Effector memory CD4-positive, alpha-beta T cell (primary cell): Measurements from ENCODE around the gene SMYD2.

Experiments
- DNase-seq, 3 donors: peaks; one replicate each; pipeline ENCODE4 v3.0.0-alpha.2; 2020
- H3K27ac ChIP-seq: 2 replicates; pipeline ENCODE4 v1.7.0; 2013; ENCODE audit warnings: mild to moderate bottlenecking, low read length, moderate library complexity; ENCODE audit not compliant: insufficient read depth, poor library complexity, severe bottlenecking
- H3K27me3 ChIP-seq: replicated peaks from 2 replicates; pipeline ENCODE4 v1.7.0; 2013; ENCODE audit warnings: mild to moderate bottlenecking, low read length; ENCODE audit not compliant: insufficient read depth, control insufficient read depth, poor library complexity, severe bottlenecking
- H3K36me3 ChIP-seq: 2 replicates; pipeline ENCODE4 v1.7.0; 2013; ENCODE audit warnings: mild to moderate bottlenecking, low read length, moderate library complexity; ENCODE audit not compliant: control insufficient read depth, insufficient read depth
- H3K4me1 ChIP-seq: 2 replicates; pipeline ENCODE4 v1.7.0; 2013; ENCODE audit warnings: low read length, mild to moderate bottlenecking; ENCODE audit not compliant: control insufficient read depth, insufficient read depth, poor library complexity, severe bottlenecking
- H3K4me3 ChIP-seq: 2 replicates; pipeline ENCODE4 v1.7.0; 2013; ENCODE audit warnings: low read length, low read depth, mild to moderate bottlenecking; ENCODE audit not compliant: insufficient read depth, poor library complexity, severe bottlenecking
- H3K9me3 ChIP-seq: 2 replicates; pipeline ENCODE4 v1.7.0; 2013; ENCODE audit warnings: mild to moderate bottlenecking, low read length, moderate library complexity; ENCODE audit not compliant: control insufficient read depth

SMYD2 gene

DNA sequence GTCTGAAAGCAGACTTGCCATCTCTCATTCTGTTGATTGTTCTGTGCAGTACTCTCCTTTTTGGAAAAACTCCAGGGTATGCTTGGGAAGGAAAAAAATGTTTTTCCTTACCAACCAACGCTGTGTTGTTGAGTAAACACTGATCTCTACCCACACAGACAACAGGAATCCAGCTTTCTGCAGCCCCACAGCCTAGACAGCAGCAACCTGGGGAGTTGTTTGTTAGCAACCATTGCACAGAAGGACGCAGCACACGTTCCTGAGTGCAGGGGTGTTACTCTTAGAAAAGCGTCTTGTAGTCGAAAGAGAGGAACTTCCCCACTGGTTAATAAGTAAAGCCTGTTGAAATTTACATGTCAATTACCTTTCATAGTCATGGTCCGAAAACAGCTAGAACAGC is 56.6 kb downstream of the SMYD2 start:
- H3K27ac ChIP-seq, result no peak overlapping the region
- no peak overlapping the region for H3K4me3 ChIP-seq
- H3K36me3 ChIP-seq, result peaks cover 41% of the 10 kb centered on the region
- H3K27me3 ChIP-seq, result no peaks in the 10 kb centered on the region
- no peaks in the 10 kb centered on the region for H3K4me1 ChIP-seq
- no peaks in the 10 kb centered on the region for H3K9me3 ChIP-seq
- no peak for DNase-seq

DNA sequence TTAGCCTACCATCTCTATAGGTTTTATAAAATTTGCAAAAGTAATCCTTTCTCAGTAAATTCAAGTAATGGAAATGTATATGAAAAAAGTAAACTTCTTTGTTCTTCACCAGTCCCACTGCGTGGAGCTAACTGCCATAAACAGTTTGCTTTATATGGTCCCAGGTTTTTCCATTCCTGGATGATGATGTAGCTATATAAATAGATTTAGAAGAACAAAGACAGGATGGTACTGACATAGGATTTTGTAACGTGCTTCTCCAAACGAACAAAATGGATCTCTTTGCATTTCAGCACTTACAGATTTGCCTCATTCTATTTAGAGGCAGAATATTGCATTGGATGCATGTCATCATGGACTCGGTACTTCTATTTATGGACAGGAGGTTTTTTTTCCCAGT is 57.3 kb downstream of the SMYD2 start:
- no peak overlapping the region for H3K27ac ChIP-seq

DNA sequence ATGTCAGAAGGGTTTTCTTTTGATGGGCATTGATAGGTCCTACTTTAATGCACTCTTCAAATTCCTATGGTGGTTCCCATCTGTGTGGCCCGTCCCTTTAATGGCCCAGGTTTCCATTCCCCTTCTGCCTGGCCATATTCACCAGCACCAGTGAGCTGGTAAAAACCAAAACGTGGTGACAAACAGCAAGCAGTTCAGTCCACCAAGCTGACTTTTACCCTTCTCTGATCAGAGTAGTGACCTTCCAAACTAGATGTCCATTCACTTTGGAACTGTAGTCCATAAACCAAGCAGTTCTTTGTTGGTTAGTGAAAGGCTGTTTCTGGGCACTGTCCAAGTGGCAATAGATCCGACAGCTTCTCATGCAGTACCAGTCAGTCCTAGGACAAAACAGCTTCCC is 60.5 kb downstream of the SMYD2 start:
- H3K27me3 ChIP-seq, result no peaks in the 10 kb centered on the region
- H3K4me3 ChIP-seq, result no peak overlapping the region
- H3K4me1 ChIP-seq, result no peaks in the 10 kb centered on the region
- H3K36me3 ChIP-seq, result peaks cover 25% of the 10 kb centered on the region
- no peak overlapping the region for H3K27ac ChIP-seq
- H3K9me3 ChIP-seq, result no peaks in the 10 kb centered on the region
- DNase-seq, result no peak

More for the DNA sequence above, 57.3 kb downstream of the SMYD2 start:
- Histone ChIP-seq H3K27me3 (no peaks in the 10 kb centered on the region), H3K36me3 (peaks cover 39% of the 10 kb centered on the region), H3K4me1 (no peaks in the 10 kb centered on the region), H3K4me3 (no peak overlapping the region), H3K9me3 (no peaks in the 10 kb centered on the region)
- no peak for DNase-seq

DNA sequence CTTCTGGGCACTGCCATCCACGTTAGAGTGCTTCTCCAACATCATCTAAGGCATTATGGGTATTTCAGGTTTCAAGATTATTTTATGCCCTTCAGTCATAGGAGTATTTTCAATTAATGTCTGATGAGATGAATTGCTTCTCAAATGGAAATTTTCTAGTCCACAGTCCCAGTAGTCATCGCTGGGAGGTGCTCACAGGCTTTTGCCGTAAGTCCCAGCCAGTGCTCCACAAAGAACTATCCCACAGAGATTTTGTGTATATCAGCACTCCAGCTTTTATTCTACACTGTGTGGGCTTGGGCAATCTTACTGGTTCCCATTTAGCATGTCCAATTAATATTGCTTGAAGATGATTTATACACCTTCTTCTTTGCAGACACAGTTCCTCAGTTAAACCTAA is 61.0 kb downstream of the SMYD2 start:
- Histone ChIP-seq H3K27ac (no peak overlapping the region), H3K4me1 (no peaks in the 10 kb centered on the region), H3K36me3 (peaks cover 25% of the 10 kb centered on the region), H3K4me3 (no peak overlapping the region), H3K9me3 (no peaks in the 10 kb centered on the region), H3K27me3 (no peaks in the 10 kb centered on the region)
- no peak for DNase-seq

DNA sequence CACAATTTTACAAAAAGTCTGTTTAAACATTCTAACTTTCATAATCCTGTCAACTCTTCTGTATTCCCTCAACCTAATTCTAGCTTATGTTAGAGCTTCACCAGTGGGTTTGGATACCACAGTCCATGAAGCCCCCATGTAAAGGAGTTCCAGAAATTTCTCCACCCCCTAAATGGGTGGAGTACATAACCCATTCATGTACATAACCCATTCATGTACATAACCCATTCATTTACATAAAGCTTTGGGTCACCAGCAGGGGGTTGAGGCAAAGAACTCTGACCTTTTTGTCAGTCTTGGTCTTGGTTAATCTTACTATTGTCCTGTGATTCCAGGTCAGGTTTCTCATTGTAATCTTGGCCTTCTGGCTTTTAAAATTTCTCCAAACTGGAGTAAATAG is 61.6 kb downstream of the SMYD2 start:
- Histone ChIP-seq H3K36me3 (peaks cover 22% of the 10 kb centered on the region), H3K27ac (no peak overlapping the region), H3K27me3 (no peaks in the 10 kb centered on the region), H3K9me3 (no peaks in the 10 kb centered on the region), H3K4me1 (no peaks in the 10 kb centered on the region), H3K4me3 (no peak overlapping the region)
- no peak for DNase-seq

DNA sequence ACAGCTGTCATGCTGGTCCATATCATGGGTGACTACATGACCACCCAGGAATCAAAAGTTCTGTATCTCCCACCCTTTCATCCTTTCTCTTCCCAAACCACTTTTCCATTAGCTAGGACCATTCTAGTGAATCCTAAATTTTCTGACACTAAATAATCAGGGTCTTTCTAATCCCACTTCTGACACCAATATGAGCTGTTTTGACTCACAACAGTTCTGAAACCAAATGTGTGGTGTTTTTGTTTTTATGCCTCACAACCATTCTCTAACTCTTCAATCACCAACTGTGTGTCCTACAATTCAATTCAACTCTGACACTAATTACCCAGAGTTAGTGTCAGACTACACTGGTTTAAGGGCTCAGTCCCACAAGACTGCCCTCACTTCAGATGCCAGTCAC is 63.9 kb downstream of the SMYD2 start:
- Histone ChIP-seq H3K4me1 (no peaks in the 10 kb centered on the region), H3K27me3 (no peaks in the 10 kb centered on the region), H3K36me3 (peaks cover 6% of the 10 kb centered on the region)

DNA sequence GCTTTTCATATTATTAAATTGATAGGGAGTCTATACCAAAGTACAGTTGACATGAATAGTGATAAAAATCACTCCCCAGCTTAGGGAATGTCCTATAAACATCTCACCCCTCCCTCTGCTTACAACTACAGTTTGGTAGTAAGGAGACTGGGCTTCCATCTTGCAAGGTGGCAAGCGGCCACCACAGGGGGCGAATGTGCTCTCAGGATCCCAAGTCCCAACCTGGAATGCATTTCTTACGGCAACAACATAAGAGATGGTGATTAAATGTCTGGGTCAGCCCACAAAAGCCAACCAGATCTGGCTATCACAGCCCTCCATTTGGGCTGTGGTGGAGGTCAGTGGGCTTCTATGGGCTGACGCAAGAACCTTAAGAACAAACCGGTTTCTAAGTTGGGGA is 68.0 kb downstream of the SMYD2 start:
- Histone ChIP-seq H3K27me3 (no peaks in the 10 kb centered on the region), H3K36me3 (peaks cover 6% of the 10 kb centered on the region)

More for the DNA sequence above, 63.9 kb downstream of the SMYD2 start:
- DNase-seq, result no peak
- Histone ChIP-seq H3K9me3 (no peaks in the 10 kb centered on the region), H3K27ac (no peak overlapping the region), H3K4me3 (no peak overlapping the region)

DNA sequence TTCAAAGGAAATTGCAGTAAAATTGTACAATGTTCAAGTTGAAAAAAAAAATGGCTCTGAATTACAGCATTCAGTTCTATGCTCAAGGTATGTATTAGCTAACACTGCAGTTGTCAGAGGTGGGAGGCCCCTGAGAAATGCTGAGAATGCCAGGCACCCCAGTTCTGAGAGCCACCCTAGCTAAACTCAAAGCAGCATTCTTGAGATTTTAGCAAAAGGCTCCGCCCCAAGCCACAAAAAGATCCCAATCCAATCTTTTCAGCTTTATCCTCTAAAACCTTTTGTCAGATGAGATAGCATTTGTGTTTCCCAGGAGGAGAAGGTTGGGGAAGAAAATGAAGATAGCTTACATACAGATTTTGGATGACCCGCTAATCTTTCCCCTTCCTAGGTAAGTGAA is 68.8 kb downstream of the SMYD2 start:
- H3K27ac ChIP-seq, result no peak overlapping the region
- DNase-seq, result no peak
- no peaks in the 10 kb centered on the region for H3K9me3 ChIP-seq
- H3K4me3 ChIP-seq, result no peak overlapping the region
- H3K27me3 ChIP-seq, result no peaks in the 10 kb centered on the region
- H3K4me1 ChIP-seq, result no peaks in the 10 kb centered on the region
- peaks cover 5% of the 10 kb centered on the region for H3K36me3 ChIP-seq

More for the DNA sequence above, 68.0 kb downstream of the SMYD2 start:
- no peak overlapping the region for H3K27ac ChIP-seq
- no peak for DNase-seq
- H3K4me3 ChIP-seq, result no peak overlapping the region
- no peaks in the 10 kb centered on the region for H3K4me1 ChIP-seq
- no peaks in the 10 kb centered on the region for H3K9me3 ChIP-seq

DNA sequence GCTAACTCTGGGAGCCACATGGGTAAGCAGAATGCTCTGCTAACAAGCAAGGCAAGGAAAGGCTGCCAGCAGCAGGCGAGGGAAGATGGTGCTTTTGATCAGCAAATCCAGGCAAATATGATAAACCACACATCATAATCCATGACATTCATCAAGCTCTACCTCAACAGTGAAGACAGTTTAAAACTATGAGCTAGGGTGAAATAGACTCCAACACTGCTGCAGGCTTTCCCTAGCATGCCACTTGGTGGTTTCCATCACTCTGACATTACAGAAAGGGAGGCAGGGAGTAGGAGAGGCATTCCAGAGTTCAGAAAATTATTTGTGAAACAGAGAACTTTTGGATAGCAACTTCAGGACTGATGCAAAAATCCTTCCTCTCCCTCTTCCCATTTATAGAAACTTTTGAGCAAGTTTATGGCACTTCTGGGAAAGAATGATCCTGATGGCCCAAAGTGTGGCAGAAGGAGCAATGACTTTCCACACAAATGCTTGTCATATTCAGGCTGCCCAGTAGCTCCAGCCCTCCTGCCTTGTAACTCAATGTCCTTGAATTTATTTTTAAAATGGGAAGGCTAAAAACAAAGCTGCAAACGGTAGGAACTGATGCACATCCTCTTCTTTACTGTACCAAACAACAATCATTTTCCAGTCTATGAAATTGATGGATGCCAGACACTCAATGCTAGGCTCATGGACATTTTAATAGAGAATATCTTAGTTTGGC is 70.8 kb downstream of the SMYD2 start:
- Histone ChIP-seq H3K4me3 (no peak overlapping the region), H3K27ac (no peak overlapping the region), H3K27me3 (no peaks in the 10 kb centered on the region), H3K9me3 (no peaks in the 10 kb centered on the region), H3K4me1 (no peaks in the 10 kb centered on the region), H3K36me3 (no peaks in the 10 kb centered on the region)
- DNase-seq, result no peak

DNA sequence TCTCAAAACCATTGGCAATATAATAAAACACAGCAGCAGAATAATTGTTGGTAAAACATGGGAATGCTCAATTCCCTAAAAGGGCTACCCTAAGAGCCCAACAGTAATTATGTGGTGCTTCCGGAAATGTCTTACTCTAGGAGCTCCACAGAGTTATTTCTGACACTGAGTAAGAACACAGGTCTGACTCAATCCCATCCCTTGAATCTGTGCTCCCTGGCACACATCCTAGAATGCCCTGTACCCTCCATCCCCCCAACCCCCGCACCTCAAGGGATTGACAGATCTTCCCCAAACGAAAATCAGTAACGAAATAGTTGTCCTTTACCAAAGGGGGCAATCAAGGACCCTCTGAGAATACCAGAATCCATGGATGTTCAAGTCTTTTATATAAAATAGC is 71.9 kb downstream of the SMYD2 start:
- H3K36me3 ChIP-seq, result no peaks in the 10 kb centered on the region
- no peaks in the 10 kb centered on the region for H3K9me3 ChIP-seq
- no peak overlapping the region for H3K27ac ChIP-seq
- DNase-seq, result no peak
- no peaks in the 10 kb centered on the region for H3K4me1 ChIP-seq
- H3K4me3 ChIP-seq, result no peak overlapping the region
- H3K27me3 ChIP-seq, result no peaks in the 10 kb centered on the region
